ENCODE results near the gene NPR3. TPM values are rescaled to one million over a fixed set of nuclear protein-coding genes. Genes with fewer than 3 reads are reported as not detected.

NPR3 gene
- polyA plus RNA-seq, 1 of the 3 experiments (the other 2 are of a cell fraction) = 35.8 TPM

DNA sequence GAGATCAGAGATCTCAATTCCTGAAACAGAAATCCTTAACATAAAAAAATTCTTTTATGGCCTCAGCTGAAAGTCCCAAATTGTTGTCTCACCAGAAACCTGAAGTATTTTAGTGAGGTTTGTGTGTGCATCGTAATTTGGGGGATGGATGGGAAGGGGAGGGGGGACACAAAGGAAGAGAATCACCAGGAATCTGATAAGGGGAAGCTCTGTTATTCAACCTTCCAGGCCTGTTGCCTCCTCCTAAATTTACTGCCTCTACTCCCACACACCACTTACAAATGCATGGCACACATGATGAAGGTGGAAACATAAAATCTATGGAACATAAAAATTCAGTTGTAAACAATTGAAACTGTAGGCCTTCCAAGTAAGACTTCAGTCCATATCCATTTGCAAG, 97.7 kb downstream of the NPR3 start (continued):
- TF ChIP-seq, protein P1, sequence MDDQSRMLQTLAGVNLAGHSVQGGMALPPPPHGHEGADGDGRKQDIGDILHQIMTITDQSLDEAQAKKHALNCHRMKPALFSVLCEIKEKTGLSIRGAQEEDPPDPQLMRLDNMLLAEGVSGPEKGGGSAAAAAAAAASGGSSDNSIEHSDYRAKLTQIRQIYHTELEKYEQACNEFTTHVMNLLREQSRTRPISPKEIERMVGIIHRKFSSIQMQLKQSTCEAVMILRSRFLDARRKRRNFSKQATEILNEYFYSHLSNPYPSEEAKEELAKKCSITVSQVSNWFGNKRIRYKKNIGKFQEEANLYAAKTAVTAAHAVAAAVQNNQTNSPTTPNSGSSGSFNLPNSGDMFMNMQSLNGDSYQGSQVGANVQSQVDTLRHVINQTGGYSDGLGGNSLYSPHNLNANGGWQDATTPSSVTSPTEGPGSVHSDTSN (IDR thresholded peaks at IDR 0.05) = no peak
- no peak for TF ChIP-seq EZH2phosphoT487 (IDR thresholded peaks at IDR 0.05; ENCODE audit: borderline replicate concordance, low read depth)
- no peak for TF ChIP-seq SIN3A (IDR thresholded peaks at IDR 0.05; ENCODE audit: borderline replicate concordance, low read depth, low read length)
- TF ChIP-seq FOXJ3 (CRISPR knock-in tag; IDR thresholded peaks at IDR 0.05) = no peak
- no peak for TF ChIP-seq MXI1 (IDR thresholded peaks at IDR 0.05; ENCODE audit: low read depth, low read length)
- no peak for TF ChIP-seq NRF1 (IDR thresholded peaks at IDR 0.05; ENCODE audit: low read depth, low read length)
- TF ChIP-seq, protein P2, sequence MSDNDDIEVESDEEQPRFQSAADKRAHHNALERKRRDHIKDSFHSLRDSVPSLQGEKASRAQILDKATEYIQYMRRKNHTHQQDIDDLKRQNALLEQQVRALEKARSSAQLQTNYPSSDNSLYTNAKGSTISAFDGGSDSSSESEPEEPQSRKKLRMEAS (IDR thresholded peaks at IDR 0.05; ENCODE audit: low read depth) = no peak
- TF ChIP-seq FOSL2 (IDR thresholded peaks at IDR 0.05; ENCODE audit: borderline replicate concordance, low read depth) = no peak
- no peak for TF ChIP-seq TCF12 (IDR thresholded peaks at IDR 0.05)
- TF ChIP-seq JUND (IDR thresholded peaks at IDR 0.05) = no peak
- TF ChIP-seq, protein P3, sequence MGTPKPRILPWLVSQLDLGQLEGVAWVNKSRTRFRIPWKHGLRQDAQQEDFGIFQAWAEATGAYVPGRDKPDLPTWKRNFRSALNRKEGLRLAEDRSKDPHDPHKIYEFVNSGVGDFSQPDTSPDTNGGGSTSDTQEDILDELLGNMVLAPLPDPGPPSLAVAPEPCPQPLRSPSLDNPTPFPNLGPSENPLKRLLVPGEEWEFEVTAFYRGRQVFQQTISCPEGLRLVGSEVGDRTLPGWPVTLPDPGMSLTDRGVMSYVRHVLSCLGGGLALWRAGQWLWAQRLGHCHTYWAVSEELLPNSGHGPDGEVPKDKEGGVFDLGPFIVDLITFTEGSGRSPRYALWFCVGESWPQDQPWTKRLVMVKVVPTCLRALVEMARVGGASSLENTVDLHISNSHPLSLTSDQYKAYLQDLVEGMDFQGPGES (IDR thresholded peaks at IDR 0.05; ENCODE audit: low read depth, low read length) = no peak

DNA sequence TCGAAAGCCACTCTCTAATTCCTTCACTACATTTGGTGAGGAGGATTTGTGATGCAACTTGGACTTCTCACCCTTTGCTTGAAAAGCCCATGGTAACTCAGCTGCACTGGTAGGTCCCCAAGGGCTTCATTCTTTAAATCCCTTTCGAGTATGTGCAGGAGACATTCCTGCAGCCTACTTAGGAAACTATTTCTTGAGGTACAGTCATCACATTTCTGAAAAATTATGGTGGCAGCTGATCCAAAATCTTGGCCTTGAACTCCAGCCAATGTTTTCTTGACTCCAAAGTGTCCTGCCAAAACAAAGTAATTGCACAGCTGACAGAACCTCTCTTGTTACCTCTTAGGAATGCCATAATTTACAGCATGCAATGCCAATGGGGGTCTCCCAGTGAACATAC, 99.7 kb downstream of the NPR3 start:
- H3K4me2 ChIP-seq = 0 out of 2 replicates have a peak overlapping the region, but pooled peaks have one; percentile 34
- H3K79me2 ChIP-seq (ENCODE audit: insufficient read depth) = no peaks in the 10 kb centered on the region
- no peak overlapping the region for H3K4me3 ChIP-seq (ENCODE audit: low read depth in 2 of 2, low read length in 1 of 2)
- no peaks in the 10 kb centered on the region for H3K9me2 ChIP-seq
- H3K9me3 ChIP-seq = no peaks in the 10 kb centered on the region
- H3K4me1 ChIP-seq (ENCODE audit: control insufficient read depth in 1 of 2, insufficient read depth in 2 of 2, low read depth in 1 of 2, low read length in 1 of 2) = peaks cover 0 to 14% of the 10 kb centered on the region in 2 experiments; a peak in 1 of 4 replicates
- DNase-seq = no peak
- H3F3A ChIP-seq (replicated peaks; ENCODE audit: insufficient read depth) = peaks cover 49% of the 10 kb centered on the region
- no peaks in the 10 kb centered on the region for H3K27me3 ChIP-seq (ENCODE audit: insufficient read depth)
- 3% methylated on average over 2 of the region's 2 CpGs for WGBS (ENCODE audit: low lambda C conversion rate)
- CTCF ChIA-PET = no interaction called here
- POLR2A ChIA-PET = no interaction called here
- TF ChIP-seq TEAD4 (IDR thresholded peaks at IDR 0.05; ENCODE audit: borderline replicate concordance, insufficient read depth) (peak; percentile 52; the same call in 1 of the 2 replicates), FOSL2 (IDR thresholded peaks at IDR 0.05; ENCODE audit: borderline replicate concordance, low read depth) (peak; percentile 60; the same call in 1 of the 2 replicates), POLR2AphosphoS5 (IDR thresholded peaks at IDR 0.05; ENCODE audit: low read depth, low read length) (no peak), ELF1 (IDR thresholded peaks at IDR 0.05) (no peak), EP300 (IDR thresholded peaks at IDR 0.05; ENCODE audit: borderline replicate concordance in 1 of 2, low read depth in 1 of 2, low read length in 1 of 2) (peak in 1 of 2 experiments; percentile 60; a peak in 1 of 4 replicates), JUND (IDR thresholded peaks at IDR 0.05) (peak; percentile 31; the same call in 1 of the 2 replicates), SMC3 (IDR thresholded peaks at IDR 0.05; ENCODE audit: low read depth, low read length) (no peak), TAF1 (IDR thresholded peaks at IDR 0.05; ENCODE audit: borderline replicate concordance, low read depth, low read length) (no peak), GATA2 (CRISPR knock-in tag; IDR thresholded peaks at IDR 0.05) (no peak), NFIC (IDR thresholded peaks at IDR 0.05; ENCODE audit: borderline replicate concordance) (peak; percentile 72; the same call in 1 of the 2 replicates), TCF12 (IDR thresholded peaks at IDR 0.05) (peak; percentile 62)
- TF ChIP-seq, protein P4, sequence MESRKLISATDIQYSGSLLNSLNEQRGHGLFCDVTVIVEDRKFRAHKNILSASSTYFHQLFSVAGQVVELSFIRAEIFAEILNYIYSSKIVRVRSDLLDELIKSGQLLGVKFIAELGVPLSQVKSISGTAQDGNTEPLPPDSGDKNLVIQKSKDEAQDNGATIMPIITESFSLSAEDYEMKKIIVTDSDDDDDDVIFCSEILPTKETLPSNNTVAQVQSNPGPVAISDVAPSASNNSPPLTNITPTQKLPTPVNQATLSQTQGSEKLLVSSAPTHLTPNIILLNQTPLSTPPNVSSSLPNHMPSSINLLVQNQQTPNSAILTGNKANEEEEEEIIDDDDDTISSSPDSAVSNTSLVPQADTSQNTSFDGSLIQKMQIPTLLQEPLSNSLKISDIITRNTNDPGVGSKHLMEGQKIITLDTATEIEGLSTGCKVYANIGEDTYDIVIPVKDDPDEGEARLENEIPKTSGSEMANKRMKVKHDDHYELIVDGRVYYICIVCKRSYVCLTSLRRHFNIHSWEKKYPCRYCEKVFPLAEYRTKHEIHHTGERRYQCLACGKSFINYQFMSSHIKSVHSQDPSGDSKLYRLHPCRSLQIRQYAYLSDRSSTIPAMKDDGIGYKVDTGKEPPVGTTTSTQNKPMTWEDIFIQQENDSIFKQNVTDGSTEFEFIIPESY (IDR thresholded peaks at IDR 0.05; ENCODE audit: borderline replicate concordance, low read depth) = no peak
- TF ChIP-seq, protein P5, sequence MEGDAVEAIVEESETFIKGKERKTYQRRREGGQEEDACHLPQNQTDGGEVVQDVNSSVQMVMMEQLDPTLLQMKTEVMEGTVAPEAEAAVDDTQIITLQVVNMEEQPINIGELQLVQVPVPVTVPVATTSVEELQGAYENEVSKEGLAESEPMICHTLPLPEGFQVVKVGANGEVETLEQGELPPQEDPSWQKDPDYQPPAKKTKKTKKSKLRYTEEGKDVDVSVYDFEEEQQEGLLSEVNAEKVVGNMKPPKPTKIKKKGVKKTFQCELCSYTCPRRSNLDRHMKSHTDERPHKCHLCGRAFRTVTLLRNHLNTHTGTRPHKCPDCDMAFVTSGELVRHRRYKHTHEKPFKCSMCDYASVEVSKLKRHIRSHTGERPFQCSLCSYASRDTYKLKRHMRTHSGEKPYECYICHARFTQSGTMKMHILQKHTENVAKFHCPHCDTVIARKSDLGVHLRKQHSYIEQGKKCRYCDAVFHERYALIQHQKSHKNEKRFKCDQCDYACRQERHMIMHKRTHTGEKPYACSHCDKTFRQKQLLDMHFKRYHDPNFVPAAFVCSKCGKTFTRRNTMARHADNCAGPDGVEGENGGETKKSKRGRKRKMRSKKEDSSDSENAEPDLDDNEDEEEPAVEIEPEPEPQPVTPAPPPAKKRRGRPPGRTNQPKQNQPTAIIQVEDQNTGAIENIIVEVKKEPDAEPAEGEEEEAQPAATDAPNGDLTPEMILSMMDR (IDR thresholded peaks at IDR 0.05) = no peak
- TF ChIP-seq, protein P6, sequence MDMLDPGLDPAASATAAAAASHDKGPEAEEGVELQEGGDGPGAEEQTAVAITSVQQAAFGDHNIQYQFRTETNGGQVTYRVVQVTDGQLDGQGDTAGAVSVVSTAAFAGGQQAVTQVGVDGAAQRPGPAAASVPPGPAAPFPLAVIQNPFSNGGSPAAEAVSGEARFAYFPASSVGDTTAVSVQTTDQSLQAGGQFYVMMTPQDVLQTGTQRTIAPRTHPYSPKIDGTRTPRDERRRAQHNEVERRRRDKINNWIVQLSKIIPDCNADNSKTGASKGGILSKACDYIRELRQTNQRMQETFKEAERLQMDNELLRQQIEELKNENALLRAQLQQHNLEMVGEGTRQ (IDR thresholded peaks at IDR 0.05; ENCODE audit: borderline replicate concordance, low read depth, low read length) = no peak
- TF ChIP-seq, protein P1 (IDR thresholded peaks at IDR 0.05) = peak; percentile 43; the same call in 1 of the 2 replicates
- TF ChIP-seq, protein P2 (IDR thresholded peaks at IDR 0.05; ENCODE audit: low read depth) = peak; percentile 25; the same call in 1 of the 2 replicates
- H3K27ac ChIP-seq (ENCODE audit: low read depth in 2 of 2, low read length in 1 of 2) = peak overlapping the region in 1 of 2 experiments; percentile 33; a peak in 2 of 4 replicates
- H2AFZ ChIP-seq (ENCODE audit: low read depth) = no peak overlapping the region
- H4K20me1 ChIP-seq (ENCODE audit: insufficient read depth) = no peaks in the 10 kb centered on the region
- peaks cover 0 to 3% of the 10 kb centered on the region in 2 experiments for H3K36me3 ChIP-seq (replicated peaks in 1 of 2; ENCODE audit: control insufficient read depth in 1 of 2, insufficient read depth in 2 of 2, low read length in 1 of 2)
- H3K9ac ChIP-seq = no peak overlapping the region
